WTC11 (cell line): Measurements from ENCODE around the gene PUS10. TPM values are rescaled to one million over a fixed set of nuclear protein-coding genes. Genes with fewer than 3 reads are reported as not detected.
A peak's percentile ranks its signal among the peaks of the same experiment; 100 is the strongest.

Source experiments
- ATAC-seq: fragments of 200-7000 bp; cut with Tn5 transposase; 2 replicates; pipeline ENCODE4 v1.10.0; 2021; ENCODE audit warnings: mild to moderate bottlenecking, moderate library complexity
- CTCF ChIA-PET: fragments of 300-600 bp; sonication (Branson Sonifier 250); formaldehyde crosslinking; loops from one replicate; lab custom pipeline; 2021; ENCODE audit warnings: antibody characterized with exemption; lab: Charles Lee
- POLR2A ChIA-PET: fragments of 350-600 bp; sonication (Branson Sonifier 250); formaldehyde crosslinking; loops from one replicate; lab custom pipeline; 2021; ENCODE audit warnings: antibody characterized with exemption; lab: Charles Lee
- DNase-seq: peaks from one replicate; pipeline ENCODE4 v3.0.0; 2021; ENCODE audit warnings: low spot score
- H3K27ac Mint-ChIP-seq: 2 replicates; pipeline ENCODE4 v1.8.0; 2021; ENCODE audit warnings: mixed read lengths
- H3K27me3 Mint-ChIP-seq: 2 replicates; pipeline ENCODE4 v1.8.0; 2021; ENCODE audit warnings: low read depth, mild to moderate bottlenecking, moderate library complexity, mixed read lengths
- H3K36me3 Mint-ChIP-seq: 2 replicates; pipeline ENCODE4 v1.8.0; 2021; ENCODE audit warnings: mixed read lengths
- H3K4me1 Mint-ChIP-seq: 2 replicates; pipeline ENCODE4 v1.8.0; 2022; ENCODE audit warnings: mixed read lengths
- H3K4me3 Mint-ChIP-seq: 2 replicates; pipeline ENCODE4 v1.8.0; 2021; ENCODE audit warnings: mild to moderate bottlenecking, moderate library complexity, mixed read lengths
- H3K9me3 Mint-ChIP-seq: 2 replicates; pipeline ENCODE4 v1.8.0; 2021; ENCODE audit warnings: mixed read lengths
- EMX1 ChIP-seq: fragments of 250-450 bp; sonication (Bioruptor Pico); IDR thresholded peaks from 2 replicates; pipeline ENCODE4 v1.8.0; 2021; ENCODE audit warnings: mild to moderate bottlenecking
- ESRRA ChIP-seq: sonication (generic); formaldehyde crosslinking; IDR thresholded peaks from 2 replicates; pipeline ENCODE4 v1.8.1; 2022; ENCODE audit warnings: mild to moderate bottlenecking, missing genetic modification reagents, borderline replicate concordance
- GABPB1 ChIP-seq: sonication (generic); formaldehyde crosslinking; IDR thresholded peaks from 2 replicates; pipeline ENCODE4 v1.8.1; 2023; ENCODE audit warnings: mild to moderate bottlenecking, missing genetic modification reagents
- GTF2I ChIP-seq: fragments of 250-450 bp; sonication (Bioruptor Pico); conservative IDR thresholded peaks from 2 replicates; pipeline ENCODE4 v1.4.0; 2021; ENCODE audit warnings: mild to moderate bottlenecking
- IRF2 ChIP-seq: sonication (generic); formaldehyde crosslinking; IDR thresholded peaks from 2 replicates; pipeline ENCODE4 v1.8.0; 2022; ENCODE audit warnings: low read depth, missing genetic modification reagents, borderline replicate concordance
- KAT7 ChIP-seq: sonication (generic); formaldehyde crosslinking; IDR thresholded peaks from 2 replicates; pipeline ENCODE4 v1.8.1; 2023; ENCODE audit warnings: missing genetic modification reagents, mild to moderate bottlenecking, borderline replicate concordance
- NR3C1 ChIP-seq: sonication (generic); formaldehyde crosslinking; conservative IDR thresholded peaks from 2 replicates; pipeline ENCODE4 v1.8.1; 2023; ENCODE audit warnings: low read depth, mild to moderate bottlenecking, missing genetic modification reagents
- SP1 ChIP-seq: sonication (generic); formaldehyde crosslinking; conservative IDR thresholded peaks from 2 replicates; pipeline ENCODE4 v1.8.1; 2022; ENCODE audit warnings: missing genetic modification reagents
- ZNF121 ChIP-seq: sonication (generic); formaldehyde crosslinking; IDR thresholded peaks from 2 replicates; pipeline ENCODE4 v1.8.0; 2023; ENCODE audit warnings: missing genetic modification reagents
- ZNF416 ChIP-seq: fragments of 250-450 bp; sonication (Bioruptor Pico); IDR thresholded peaks from 2 replicates; pipeline ENCODE4 v1.9.0; 2021; ENCODE audit warnings: mild to moderate bottlenecking, inconsistent platforms
- total RNA-seq: library from RNA; stranded (reverse); gene quantifications from 3 replicates; pipeline ENCODE4 v1.2.3, GENCODE V29; 2021
- TF ChIP-seq, protein P1 (sequence below): sonication (generic); formaldehyde crosslinking; IDR thresholded peaks from 2 replicates; pipeline ENCODE4 v1.8.1; 2022; ENCODE audit warnings: missing genetic modification reagents, borderline replicate concordance
- TF ChIP-seq, protein P2 (sequence below): sonication (generic); formaldehyde crosslinking; IDR thresholded peaks from 2 replicates; pipeline ENCODE4 v1.8.0; 2023; ENCODE audit warnings: missing genetic modification reagents
- TF ChIP-seq, protein P3 (sequence below): sonication (generic); formaldehyde crosslinking; IDR thresholded peaks from 2 replicates; pipeline ENCODE4 v1.8.1; 2022; ENCODE audit warnings: low read depth, mild to moderate bottlenecking, moderate library complexity, missing genetic modification reagents, borderline replicate concordance
- TF ChIP-seq, protein P4 (sequence below): sonication (generic); formaldehyde crosslinking; IDR thresholded peaks from 2 replicates; pipeline ENCODE4 v1.8.0; 2023; ENCODE audit warnings: missing genetic modification reagents, mild to moderate bottlenecking, borderline replicate concordance
- TF ChIP-seq, protein P5 (sequence below): sonication (generic); formaldehyde crosslinking; IDR thresholded peaks from 2 replicates; pipeline ENCODE4 v1.8.0; 2023; ENCODE audit warnings: mild to moderate bottlenecking, missing genetic modification reagents
- TF ChIP-seq, protein P6 (sequence below): sonication (generic); formaldehyde crosslinking; IDR thresholded peaks from 2 replicates; pipeline ENCODE4 v1.8.1; 2022; ENCODE audit warnings: mild to moderate bottlenecking, missing genetic modification reagents, moderate library complexity, borderline replicate concordance
- TF ChIP-seq, protein P7 (sequence below): sonication (generic); formaldehyde crosslinking; IDR thresholded peaks from 2 replicates; pipeline ENCODE4 v1.8.0; 2022; ENCODE audit warnings: mild to moderate bottlenecking, missing genetic modification reagents

PUS10 gene
- total RNA-seq, 1 experiment from 2014 or later = 2.9 TPM

DNA sequence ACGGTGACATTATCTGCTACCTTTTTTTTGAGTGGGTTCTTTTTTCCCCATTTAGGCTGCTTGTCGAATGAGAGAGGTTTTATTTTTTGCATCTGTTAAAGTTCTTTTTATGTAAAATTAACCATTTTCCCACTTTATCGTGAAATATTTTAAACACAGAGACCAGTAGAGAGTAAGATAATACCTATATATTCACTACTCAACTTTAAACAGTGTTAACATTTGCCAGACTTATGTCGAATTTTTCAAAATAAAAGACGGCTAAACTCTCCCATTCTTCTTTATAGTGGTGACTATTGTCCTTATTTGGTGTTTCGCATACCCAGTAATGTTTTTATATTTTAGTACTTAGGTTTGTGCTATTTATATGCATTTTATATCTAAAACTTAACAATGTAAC is 743 bp upstream of the PUS10 start (continued):
- TF ChIP-seq ZNF416 (CRISPR knock-in tag) = no peak

DNA sequence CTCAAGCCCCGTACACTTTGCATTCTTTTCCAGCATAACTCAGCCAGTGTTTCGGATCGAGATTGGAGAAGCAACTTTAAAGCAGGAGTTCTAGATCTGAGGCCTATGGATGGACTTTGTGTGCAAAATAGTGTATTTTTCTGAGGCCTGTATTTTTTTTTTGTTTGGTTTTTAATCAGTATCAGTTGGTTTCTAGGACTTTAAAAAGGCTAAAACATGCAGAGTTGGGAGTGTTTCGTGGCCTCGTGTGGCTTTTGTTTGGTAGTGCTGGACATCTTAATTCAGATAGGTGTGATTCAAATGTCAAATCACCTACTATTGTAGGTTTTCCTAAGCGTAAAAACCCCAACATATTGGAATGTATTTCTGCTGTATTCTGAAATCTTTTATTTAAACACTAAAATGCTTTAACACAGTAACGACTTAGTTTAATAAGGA is 282 bp upstream of the PUS10 start:
- Mint-ChIP-seq H3K4me1 (peaks cover 18% of the 10 kb centered on the region), H3K27me3 (no peaks in the 10 kb centered on the region)
- CTCF ChIA-PET = interaction anchor here (1.3 kb wide), 1 partner anchor 213 kb away, joined by 3 read pairs; no protein-coding TSS in a partner anchor
- no peak for TF ChIP-seq ZNF121 (CRISPR knock-in tag)
- TF ChIP-seq, protein P1, sequence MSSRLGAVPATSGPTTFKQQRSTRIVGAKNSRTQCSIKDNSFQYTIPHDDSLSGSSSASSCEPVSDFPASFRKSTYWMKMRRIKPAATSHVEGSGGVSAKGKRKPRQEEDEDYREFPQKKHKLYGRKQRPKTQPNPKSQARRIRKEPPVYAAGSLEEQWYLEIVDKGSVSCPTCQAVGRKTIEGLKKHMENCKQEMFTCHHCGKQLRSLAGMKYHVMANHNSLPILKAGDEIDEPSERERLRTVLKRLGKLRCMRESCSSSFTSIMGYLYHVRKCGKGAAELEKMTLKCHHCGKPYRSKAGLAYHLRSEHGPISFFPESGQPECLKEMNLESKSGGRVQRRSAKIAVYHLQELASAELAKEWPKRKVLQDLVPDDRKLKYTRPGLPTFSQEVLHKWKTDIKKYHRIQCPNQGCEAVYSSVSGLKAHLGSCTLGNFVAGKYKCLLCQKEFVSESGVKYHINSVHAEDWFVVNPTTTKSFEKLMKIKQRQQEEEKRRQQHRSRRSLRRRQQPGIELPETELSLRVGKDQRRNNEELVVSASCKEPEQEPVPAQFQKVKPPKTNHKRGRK (CRISPR knock-in tag) = no peak
- no peak for TF ChIP-seq GTF2I (CRISPR knock-in tag)
- TF ChIP-seq, all 79 proteins: peak for 0
- ATAC-seq (no peak), DNase-seq (no peak)
- H3K36me3 Mint-ChIP-seq = peaks cover 14% of the 10 kb centered on the region
- H3K4me3 Mint-ChIP-seq = peak overlapping the region; percentile 98
- H3K9me3 Mint-ChIP-seq = no peaks in the 10 kb centered on the region
- POLR2A ChIA-PET = interaction anchor here (0.5 kb wide), 1 partner anchor 215 kb away, joined by 3 read pairs; no protein-coding TSS in a partner anchor
- peak overlapping the region; percentile 100 for H3K27ac Mint-ChIP-seq

DNA sequence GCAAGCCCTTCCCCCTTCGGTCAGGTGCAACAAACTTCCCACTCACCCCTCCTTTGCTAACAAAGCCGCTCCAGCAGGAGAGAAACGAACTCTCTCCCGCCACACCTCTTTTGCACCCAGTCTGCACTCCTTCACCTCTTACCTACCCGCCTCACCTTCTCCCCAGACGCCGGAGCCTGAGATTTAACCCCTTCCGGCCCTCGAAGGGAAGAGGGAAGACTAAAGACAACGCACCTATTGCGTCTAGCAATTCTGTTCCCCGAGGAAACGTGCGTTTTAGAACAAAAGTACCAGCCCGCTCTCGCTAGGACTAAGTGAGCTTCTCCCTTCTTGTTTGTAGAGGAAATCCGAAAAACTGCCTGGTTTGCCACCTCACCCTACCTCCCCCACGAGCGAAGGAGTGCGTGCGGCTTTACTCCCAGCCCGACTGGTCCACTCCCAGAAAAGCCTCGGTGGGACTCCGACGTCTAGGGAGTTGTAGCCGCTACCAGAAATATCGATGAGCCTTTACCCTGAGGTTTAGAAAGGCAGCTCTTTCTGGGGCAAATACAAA is 976 bp downstream of the PUS10 start:
- Mint-ChIP-seq H3K27ac (peak overlapping the region; percentile 100), H3K36me3 (peaks cover 10% of the 10 kb centered on the region)
- TF ChIP-seq, protein P2, sequence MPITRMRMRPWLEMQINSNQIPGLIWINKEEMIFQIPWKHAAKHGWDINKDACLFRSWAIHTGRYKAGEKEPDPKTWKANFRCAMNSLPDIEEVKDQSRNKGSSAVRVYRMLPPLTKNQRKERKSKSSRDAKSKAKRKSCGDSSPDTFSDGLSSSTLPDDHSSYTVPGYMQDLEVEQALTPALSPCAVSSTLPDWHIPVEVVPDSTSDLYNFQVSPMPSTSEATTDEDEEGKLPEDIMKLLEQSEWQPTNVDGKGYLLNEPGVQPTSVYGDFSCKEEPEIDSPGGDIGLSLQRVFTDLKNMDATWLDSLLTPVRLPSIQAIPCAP (CRISPR knock-in tag) = no peak
- TF ChIP-seq, protein P3, sequence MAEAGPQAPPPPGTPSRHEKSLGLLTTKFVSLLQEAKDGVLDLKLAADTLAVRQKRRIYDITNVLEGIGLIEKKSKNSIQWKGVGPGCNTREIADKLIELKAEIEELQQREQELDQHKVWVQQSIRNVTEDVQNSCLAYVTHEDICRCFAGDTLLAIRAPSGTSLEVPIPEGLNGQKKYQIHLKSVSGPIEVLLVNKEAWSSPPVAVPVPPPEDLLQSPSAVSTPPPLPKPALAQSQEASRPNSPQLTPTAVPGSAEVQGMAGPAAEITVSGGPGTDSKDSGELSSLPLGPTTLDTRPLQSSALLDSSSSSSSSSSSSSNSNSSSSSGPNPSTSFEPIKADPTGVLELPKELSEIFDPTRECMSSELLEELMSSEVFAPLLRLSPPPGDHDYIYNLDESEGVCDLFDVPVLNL (CRISPR knock-in tag) = no peak
- TF ChIP-seq, protein P4, sequence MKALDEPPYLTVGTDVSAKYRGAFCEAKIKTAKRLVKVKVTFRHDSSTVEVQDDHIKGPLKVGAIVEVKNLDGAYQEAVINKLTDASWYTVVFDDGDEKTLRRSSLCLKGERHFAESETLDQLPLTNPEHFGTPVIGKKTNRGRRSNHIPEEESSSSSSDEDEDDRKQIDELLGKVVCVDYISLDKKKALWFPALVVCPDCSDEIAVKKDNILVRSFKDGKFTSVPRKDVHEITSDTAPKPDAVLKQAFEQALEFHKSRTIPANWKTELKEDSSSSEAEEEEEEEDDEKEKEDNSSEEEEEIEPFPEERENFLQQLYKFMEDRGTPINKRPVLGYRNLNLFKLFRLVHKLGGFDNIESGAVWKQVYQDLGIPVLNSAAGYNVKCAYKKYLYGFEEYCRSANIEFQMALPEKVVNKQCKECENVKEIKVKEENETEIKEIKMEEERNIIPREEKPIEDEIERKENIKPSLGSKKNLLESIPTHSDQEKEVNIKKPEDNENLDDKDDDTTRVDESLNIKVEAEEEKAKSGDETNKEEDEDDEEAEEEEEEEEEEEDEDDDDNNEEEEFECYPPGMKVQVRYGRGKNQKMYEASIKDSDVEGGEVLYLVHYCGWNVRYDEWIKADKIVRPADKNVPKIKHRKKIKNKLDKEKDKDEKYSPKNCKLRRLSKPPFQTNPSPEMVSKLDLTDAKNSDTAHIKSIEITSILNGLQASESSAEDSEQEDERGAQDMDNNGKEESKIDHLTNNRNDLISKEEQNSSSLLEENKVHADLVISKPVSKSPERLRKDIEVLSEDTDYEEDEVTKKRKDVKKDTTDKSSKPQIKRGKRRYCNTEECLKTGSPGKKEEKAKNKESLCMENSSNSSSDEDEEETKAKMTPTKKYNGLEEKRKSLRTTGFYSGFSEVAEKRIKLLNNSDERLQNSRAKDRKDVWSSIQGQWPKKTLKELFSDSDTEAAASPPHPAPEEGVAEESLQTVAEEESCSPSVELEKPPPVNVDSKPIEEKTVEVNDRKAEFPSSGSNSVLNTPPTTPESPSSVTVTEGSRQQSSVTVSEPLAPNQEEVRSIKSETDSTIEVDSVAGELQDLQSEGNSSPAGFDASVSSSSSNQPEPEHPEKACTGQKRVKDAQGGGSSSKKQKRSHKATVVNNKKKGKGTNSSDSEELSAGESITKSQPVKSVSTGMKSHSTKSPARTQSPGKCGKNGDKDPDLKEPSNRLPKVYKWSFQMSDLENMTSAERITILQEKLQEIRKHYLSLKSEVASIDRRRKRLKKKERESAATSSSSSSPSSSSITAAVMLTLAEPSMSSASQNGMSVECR = 0 out of 2 replicates have a peak, but pooled peaks have one; percentile 44
- TF ChIP-seq, protein P5, sequence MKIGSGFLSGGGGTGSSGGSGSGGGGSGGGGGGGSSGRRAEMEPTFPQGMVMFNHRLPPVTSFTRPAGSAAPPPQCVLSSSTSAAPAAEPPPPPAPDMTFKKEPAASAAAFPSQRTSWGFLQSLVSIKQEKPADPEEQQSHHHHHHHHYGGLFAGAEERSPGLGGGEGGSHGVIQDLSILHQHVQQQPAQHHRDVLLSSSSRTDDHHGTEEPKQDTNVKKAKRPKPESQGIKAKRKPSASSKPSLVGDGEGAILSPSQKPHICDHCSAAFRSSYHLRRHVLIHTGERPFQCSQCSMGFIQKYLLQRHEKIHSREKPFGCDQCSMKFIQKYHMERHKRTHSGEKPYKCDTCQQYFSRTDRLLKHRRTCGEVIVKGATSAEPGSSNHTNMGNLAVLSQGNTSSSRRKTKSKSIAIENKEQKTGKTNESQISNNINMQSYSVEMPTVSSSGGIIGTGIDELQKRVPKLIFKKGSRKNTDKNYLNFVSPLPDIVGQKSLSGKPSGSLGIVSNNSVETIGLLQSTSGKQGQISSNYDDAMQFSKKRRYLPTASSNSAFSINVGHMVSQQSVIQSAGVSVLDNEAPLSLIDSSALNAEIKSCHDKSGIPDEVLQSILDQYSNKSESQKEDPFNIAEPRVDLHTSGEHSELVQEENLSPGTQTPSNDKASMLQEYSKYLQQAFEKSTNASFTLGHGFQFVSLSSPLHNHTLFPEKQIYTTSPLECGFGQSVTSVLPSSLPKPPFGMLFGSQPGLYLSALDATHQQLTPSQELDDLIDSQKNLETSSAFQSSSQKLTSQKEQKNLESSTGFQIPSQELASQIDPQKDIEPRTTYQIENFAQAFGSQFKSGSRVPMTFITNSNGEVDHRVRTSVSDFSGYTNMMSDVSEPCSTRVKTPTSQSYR = 0 out of 2 replicates have a peak, but pooled peaks have one; percentile 37
- TF ChIP-seq, protein P6, sequence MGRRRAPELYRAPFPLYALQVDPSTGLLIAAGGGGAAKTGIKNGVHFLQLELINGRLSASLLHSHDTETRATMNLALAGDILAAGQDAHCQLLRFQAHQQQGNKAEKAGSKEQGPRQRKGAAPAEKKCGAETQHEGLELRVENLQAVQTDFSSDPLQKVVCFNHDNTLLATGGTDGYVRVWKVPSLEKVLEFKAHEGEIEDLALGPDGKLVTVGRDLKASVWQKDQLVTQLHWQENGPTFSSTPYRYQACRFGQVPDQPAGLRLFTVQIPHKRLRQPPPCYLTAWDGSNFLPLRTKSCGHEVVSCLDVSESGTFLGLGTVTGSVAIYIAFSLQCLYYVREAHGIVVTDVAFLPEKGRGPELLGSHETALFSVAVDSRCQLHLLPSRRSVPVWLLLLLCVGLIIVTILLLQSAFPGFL (CRISPR knock-in tag) = peak; percentile 66; the same call in 1 of the 2 replicates
- TF ChIP-seq, protein P7, sequence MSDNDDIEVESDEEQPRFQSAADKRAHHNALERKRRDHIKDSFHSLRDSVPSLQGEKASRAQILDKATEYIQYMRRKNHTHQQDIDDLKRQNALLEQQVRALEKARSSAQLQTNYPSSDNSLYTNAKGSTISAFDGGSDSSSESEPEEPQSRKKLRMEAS (CRISPR knock-in tag) = peak; percentile 38; the same call in 1 of the 2 replicates
- TF ChIP-seq SP1 (CRISPR knock-in tag) (peak; percentile 67), GABPB1 (CRISPR knock-in tag) (0 out of 2 replicates have a peak, but pooled peaks have one; percentile 23), EMX1 (CRISPR knock-in tag) (no peak), KAT7 (CRISPR knock-in tag) (0 out of 2 replicates have a peak, but pooled peaks have one; percentile 48), NR3C1 (CRISPR knock-in tag) (0 out of 2 replicates have a peak, but pooled peaks have one; percentile 42), IRF2 (CRISPR knock-in tag) (no peak), ESRRA (CRISPR knock-in tag) (no peak)

More for the DNA sequence above, 976 bp downstream of the PUS10 start:
- Mint-ChIP-seq H3K27me3 (no peaks in the 10 kb centered on the region), H3K4me1 (peaks cover 18% of the 10 kb centered on the region), H3K9me3 (no peaks in the 10 kb centered on the region), H3K4me3 (peak overlapping the region; percentile 98)
- CTCF ChIA-PET = interaction anchor here (1.3 kb wide), 1 partner anchor 212 kb away, joined by 3 read pairs; no protein-coding TSS in a partner anchor
- peak; percentile 72 for DNase-seq
- POLR2A ChIA-PET = no interaction called here
- peak; percentile 84 for ATAC-seq
